Activated CD4-positive, alpha-beta T cell treated with anti-CD3 and anti-CD28 coated beads, Interleukin-2, amount 50 U/mL, for 4 hours (primary cell): ENCODE measurements around the gene LDAF1.
"Not testable (repeated sequence)": the region's sequence is repeated elsewhere in the genome, so short reads cannot be mapped to it uniquely, and the experiment has no call there.

Source experiments
- DNase-seq, 2 experiments: peaks; one replicate each; pipeline ENCODE4 v3.0.0-alpha.2; 2020

LDAF1 gene

GRCh38 chr16:21163576-21163975 is 5.1 kb downstream of the LDAF1 start:
- DNase-seq = no peak

GRCh38 chr16:21164521-21165168 is 6.2 kb downstream of the LDAF1 start:
- no peak for DNase-seq

- no peak for DNase-seq
Measured at GRCh38 chr16:21166561-21166961, 8.1 kb downstream of the LDAF1 start.

- no peak for DNase-seq
Measured at GRCh38 chr16:21167360-21167759, 8.9 kb downstream of the LDAF1 start.

GRCh38 chr16:21167929-21168602 is 9.6 kb downstream of the LDAF1 start:
- DNase-seq = no peak

GRCh38 chr16:21169249-21169981 is 10.9 kb downstream of the LDAF1 start:
- DNase-seq = no peak

- DNase-seq = not testable (repeated sequence)
Measured at GRCh38 chr16:21170116-21170515, 11.6 kb downstream of the LDAF1 start.

- no peak for DNase-seq
Measured at GRCh38 chr16:21172650-21173049, 14.2 kb downstream of the LDAF1 start.

- no peak for DNase-seq
Measured at GRCh38 chr16:21175397-21175796, 16.9 kb downstream of the LDAF1 start.

- DNase-seq = no peak
Measured at GRCh38 chr16:21179126-21179982, 20.9 kb downstream of the LDAF1 start.

GRCh38 chr16:21179983-21180365 is 21.5 kb downstream of the LDAF1 start:
- DNase-seq = no peak

- DNase-seq = no peak
Measured at GRCh38 chr16:21183995-21184394, 25.5 kb downstream of the LDAF1 start.

- no peak for DNase-seq
Measured at GRCh38 chr16:21184834-21185233, 26.4 kb downstream of the LDAF1 start.

- DNase-seq = no peak
Measured at GRCh38 chr16:21185659-21186325, 27.3 kb downstream of the LDAF1 start.

GRCh38 chr16:21186326-21186691 is 27.8 kb downstream of the LDAF1 start:
- DNase-seq = no peak

- DNase-seq = no peak
Measured at GRCh38 chr16:21189311-21189710, 30.8 kb downstream of the LDAF1 start.

- no peak for DNase-seq
Measured at GRCh38 chr16:21190013-21190412, 31.5 kb downstream of the LDAF1 start.

GRCh38 chr16:21190599-21190998 is 32.1 kb downstream of the LDAF1 start:
- no peak for DNase-seq

- no peak for DNase-seq
Measured at GRCh38 chr16:21192991-21193390, 34.5 kb downstream of the LDAF1 start.

- DNase-seq = no peak
Measured at GRCh38 chr16:21194771-21195301, 36.4 kb downstream of the LDAF1 start.

- DNase-seq = not testable (repeated sequence)
Measured at GRCh38 chr16:21195330-21195729, 36.9 kb downstream of the LDAF1 start.

- DNase-seq = no peak
Measured at GRCh38 chr16:21197112-21197511, 38.6 kb downstream of the LDAF1 start.
